G401 (cell line): Measurements from ENCODE around the gene PNLIP. TPM values are rescaled to one million over a fixed set of nuclear protein-coding genes. Genes with fewer than 3 reads are reported as not detected.

Source experiments
- DNase-seq: peaks from one replicate; pipeline ENCODE4 v3.0.0-alpha.2; 2015; ENCODE audit warnings: low spot score
- in situ Hi-C: cut with HindIII; loops from 2 replicates; pipeline ENCODE4 v1.10.0; 2016; ENCODE audit warnings: low sequenced_read_pairs, mixed read lengths
- total RNA-seq: library from RNA; depleted of rRNA; stranded (reverse); fragments of >200 nt; shearing (Covaris generic); gene quantifications from 2 replicates; pipeline ENCODE4 v1.2.3, GENCODE V29; 2014

PNLIP gene
- total RNA-seq, 1 experiment from 2014 or later: not detected

- in situ Hi-C loops: no loop called here
- DNase-seq: no peak
These were observed 19.8 kb downstream of the PNLIP start for GRCh38 chr10:116565534-116565933.

- no peak for DNase-seq
- in situ Hi-C loops: no loop called here
These were observed 21.2 kb downstream of the PNLIP start for GRCh38 chr10:116566932-116567331.

GRCh38 chr10:116567335-116567734 is 21.6 kb downstream of the PNLIP start:
- DNase-seq: no peak
- in situ Hi-C loops: no loop called here

- in situ Hi-C loops: no loop called here
- no peak for DNase-seq
These were observed 29.1 kb downstream of the PNLIP start for GRCh38 chr10:116574797-116575196.

GRCh38 chr10:116587878-116588591 is 42.3 kb downstream of the PNLIP start:
- DNase-seq: no peak
- in situ Hi-C loops: no loop called here

- DNase-seq: no peak
- in situ Hi-C loops: no loop called here
These were observed 43.3 kb downstream of the PNLIP start for GRCh38 chr10:116588995-116589394.

DNA sequence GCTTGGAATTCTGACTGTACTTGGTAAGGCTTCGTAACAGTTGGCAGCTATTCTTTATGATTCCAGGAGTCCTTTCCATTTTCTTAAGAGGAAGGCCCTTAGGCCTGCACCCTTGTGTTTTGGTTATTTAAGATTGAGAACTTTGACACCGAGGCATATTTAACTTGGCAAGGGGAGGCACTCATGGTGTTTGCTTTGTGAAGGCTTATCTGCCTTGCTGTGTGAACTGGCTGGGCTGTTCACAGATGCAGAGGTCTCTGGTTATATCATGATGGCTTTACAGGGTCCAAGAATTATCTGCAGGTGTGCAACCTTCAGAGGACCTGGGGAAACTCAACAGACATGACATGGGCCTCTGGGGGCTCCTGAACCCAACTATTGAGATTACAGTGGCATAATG is 44.2 kb downstream of the PNLIP start:
- in situ Hi-C loops: no loop called here

DNA sequence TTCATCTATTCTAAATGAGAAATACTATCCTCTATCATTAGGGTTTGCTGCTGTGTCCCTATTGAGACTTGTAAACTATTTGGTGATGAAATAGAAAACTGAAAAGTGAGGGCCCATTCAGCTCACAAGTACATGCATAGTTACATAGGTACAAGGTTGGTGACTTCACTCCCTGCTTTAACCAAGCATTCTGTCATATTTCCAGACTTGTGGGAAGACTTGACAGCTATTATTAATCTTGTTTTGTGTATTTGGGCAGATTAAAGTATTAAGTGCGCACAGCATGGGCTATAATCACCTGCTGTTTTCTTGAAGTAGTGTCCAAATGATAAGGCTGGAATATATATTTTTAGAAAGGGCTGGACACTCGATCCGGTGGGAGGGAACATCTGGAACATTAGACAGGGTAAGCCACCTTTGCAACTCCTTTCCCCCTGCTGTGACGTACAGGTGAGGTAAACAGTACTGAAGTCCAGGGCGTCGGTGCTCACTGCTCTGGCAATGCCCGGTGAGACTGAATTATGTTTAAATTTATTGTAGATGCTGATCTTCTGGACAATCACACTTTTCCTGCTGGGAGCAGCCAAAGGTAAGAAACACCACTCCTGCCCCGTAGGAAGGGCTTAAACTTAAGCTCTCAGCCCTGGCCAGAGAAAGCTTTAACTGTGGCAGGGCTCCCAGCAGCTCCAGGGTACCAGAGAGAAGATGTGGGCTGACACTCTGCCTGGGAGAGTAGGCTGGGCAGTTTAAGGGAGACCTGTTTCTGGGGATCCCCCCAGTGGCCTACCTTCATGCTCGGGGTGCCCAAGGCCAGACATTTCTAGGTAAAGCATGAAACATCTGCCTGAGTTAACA is 45.1 kb downstream of the PNLIP start, which contains the start of gene PNLIPRP1:
PNLIPRP1 (plus strand) TSS at position 370 of the 855 bp plus-strand sequence; CDS start at position 541, 171 bp downstream.
- no peak for DNase-seq
- in situ Hi-C loops: no loop called here

More for the DNA sequence above, 44.2 kb downstream of the PNLIP start:
- DNase-seq: no peak

- DNase-seq: no peak
- in situ Hi-C loops: no loop called here
These were observed 47.5 kb downstream of the PNLIP start for GRCh38 chr10:116593139-116593740.

- DNase-seq: no peak
- in situ Hi-C loops: no loop called here
These were observed 48.8 kb downstream of the PNLIP start for GRCh38 chr10:116594525-116595035.

DNA sequence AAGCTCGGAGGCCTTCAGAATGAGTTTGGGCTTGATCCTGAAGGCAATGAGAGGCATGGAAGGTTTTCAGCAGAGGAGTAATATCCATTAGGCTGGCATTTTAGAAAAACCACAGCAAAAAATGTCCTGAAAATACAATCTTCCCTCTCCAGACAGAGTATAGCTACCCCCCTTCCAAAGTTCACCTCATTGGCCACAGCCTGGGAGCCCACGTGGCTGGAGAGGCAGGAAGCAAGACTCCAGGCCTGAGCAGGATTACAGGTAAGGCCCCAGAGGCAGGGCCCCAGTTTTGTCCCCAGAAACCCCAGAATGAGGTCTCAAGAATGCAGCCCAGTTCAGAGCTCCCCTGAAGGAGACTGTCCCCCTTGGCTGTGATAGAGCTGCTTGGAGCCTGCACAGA is 50.3 kb downstream of the PNLIP start:
- DNase-seq: no peak
- in situ Hi-C loops: no loop called here

DNA sequence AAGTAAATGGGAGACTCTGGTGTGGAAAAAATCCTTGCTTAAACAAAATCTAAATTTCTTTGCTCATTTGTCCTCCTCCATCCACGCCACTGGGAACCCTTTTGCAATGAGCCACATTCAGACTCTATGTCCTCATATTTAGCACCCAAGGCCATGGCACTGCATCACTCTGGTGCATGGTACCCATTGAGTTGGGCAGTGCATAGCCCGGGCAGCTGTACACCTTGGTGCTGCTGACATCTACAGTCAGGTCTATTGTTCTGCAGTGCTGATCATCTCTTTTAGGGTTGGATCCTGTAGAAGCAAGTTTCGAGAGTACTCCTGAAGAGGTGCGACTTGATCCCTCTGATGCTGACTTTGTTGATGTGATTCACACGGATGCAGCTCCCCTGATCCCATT is 51.8 kb downstream of the PNLIP start:
- in situ Hi-C loops: no loop called here
- DNase-seq: no peak

GRCh38 chr10:116598329-116598728 is 52.6 kb downstream of the PNLIP start:
- no peak for DNase-seq
- in situ Hi-C loops: no loop called here

- in situ Hi-C loops: no loop called here
- no peak for DNase-seq
These were observed 54.3 kb downstream of the PNLIP start for GRCh38 chr10:116599991-116600390.

GRCh38 chr10:116602648-116603400 is 57.1 kb downstream of the PNLIP start:
- DNase-seq: no peak
- in situ Hi-C loops: no loop called here

DNA sequence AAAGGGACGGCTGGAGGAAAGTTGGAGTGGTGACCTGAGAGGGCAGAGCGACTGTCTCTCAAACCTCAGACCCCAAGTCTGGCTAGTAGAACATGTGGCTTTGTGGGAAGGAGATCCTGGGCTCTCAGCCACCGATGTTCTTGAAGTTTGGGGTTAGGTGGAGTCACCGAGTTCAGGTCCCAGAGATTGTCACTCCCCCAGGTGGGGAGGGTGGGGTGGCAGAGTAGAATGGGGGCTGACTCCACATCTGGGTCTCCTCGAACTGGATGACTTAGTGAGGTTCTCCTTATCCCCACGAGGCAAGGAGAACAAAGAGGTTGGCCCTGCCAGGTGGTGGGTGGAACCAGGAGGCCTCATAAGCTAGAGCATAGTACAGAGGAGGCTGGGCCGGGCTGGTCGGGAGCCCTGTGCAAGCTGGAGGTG is 60.3 kb downstream of the PNLIP start:
- in situ Hi-C loops: no loop called here
- DNase-seq: no peak

DNA sequence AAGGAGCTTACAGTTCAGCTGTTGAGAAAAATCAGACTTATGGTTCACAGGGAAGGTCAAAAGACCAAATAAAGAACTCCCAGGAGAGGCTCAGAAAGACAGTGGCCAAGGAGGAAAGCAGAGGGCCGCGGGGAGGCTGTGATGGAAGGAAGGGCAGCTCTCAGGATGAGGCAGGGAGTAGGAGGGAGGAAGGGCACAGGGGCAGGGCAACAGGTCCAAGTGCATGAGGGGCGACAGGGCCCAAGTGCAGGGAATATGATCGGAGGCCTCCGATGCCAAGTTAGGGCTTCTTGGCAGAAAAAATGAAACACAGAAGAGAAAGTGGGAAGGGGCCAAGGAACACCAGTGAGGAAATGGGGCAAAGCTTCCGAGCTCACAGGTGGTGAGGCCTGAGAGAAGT is 61.6 kb downstream of the PNLIP start:
- in situ Hi-C loops: no loop called here
- DNase-seq: no peak

DNA sequence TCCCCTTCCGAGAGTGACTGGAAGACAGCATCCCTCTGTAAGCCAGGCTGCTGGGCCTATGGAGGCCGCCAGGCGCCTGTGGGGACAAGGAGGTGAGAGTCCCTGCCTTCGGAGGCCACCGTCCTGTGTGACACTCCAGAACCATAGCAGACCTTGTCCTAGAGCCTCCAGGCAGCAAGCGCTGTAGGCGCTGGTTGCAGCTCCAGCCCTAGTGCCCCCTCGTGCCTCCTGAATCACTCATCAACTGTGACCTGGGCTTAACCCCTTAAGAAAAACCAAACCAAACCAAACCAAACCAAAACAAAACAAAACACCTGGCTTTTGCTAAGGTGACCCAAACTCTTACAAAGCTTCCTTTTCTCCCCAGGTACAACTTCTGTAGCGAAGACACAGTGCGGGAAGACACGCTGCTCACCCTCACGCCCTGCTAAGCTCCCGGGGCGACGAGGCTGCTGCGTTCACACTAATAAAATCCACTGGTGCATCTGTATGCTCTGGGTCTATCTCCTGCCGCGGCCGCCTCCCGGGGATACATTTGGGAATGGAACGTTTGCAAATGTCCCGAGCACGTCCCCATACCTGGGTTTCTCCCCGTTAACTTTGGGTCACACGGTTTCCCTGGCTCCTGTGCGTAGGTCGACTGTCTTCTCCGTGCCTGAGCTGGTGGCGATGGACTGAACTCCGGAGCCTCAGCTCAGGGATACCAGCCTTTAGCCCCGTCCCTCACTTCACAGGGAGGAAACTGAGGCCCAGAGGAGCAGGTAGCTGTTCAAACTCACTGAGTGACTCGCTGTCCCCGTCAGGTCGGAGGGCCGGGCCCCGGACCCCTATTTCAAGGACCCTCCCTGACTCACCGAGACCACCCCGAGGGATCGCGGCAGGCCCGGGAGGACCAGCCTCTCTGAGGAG is 63.2 kb downstream of the PNLIP start:
- in situ Hi-C loops: no loop called here

More for the DNA sequence above, 63.2 kb downstream of the PNLIP start:
- no peak for DNase-seq
